ENCODE data around the gene COX20. TPM values are rescaled to one million over a fixed set of nuclear protein-coding genes. Genes with fewer than 3 reads are reported as not detected.

The COX20 gene
- polyA plus RNA-seq, 3 donors: 15.8 to 21.6 (median 17.9) TPM

- Mint-ChIP-seq H3K4me3 (no peak overlapping the region), H3K9me3 (peaks cover 0 to 2% (median 0%) of the 10 kb centered on the region in 7 donors), H3K27me3 (ENCODE audit: low read depth in 3 of 3) (peaks cover 0 to 5% (median 2%) of the 10 kb centered on the region in 3 donors), H3K36me3 (no peaks in the 10 kb centered on the region), H3K4me1 (no peaks in the 10 kb centered on the region), H3K27ac (no peak overlapping the region)
- no peak overlapping the region for H3K9ac ChIP-seq (ENCODE audit: insufficient read depth, low read length, poor library complexity, severe bottlenecking)
- no peaks in the 10 kb centered on the region for H3K4me1 ChIP-seq (ENCODE audit: control insufficient read depth in 1 of 2, insufficient read depth in 2 of 2, low read length in 2 of 2)
- no peak overlapping the region for H3K4me3 ChIP-seq (replicated peaks in 1 of 3; ENCODE audit: low read depth in 2 of 3, low read length in 3 of 3)
- no CpG with 5 or more reads among the region's 4 CpGs for WGBS (ENCODE audit: insufficient coverage)
- H4K20me1 ChIP-seq (ENCODE audit: insufficient read depth, low read length): no peaks in the 10 kb centered on the region
- TF ChIP-seq CTCF (IDR thresholded peaks at IDR 0.05): no peak
- no peak overlapping the region for H3K27ac ChIP-seq (ENCODE audit: low read depth in 1 of 2, low read length in 2 of 2)
- intact Hi-C loops (cut with micrococcal nuclease): no loop called here
- no peaks in the 10 kb centered on the region for H3K36me3 ChIP-seq (replicated peaks in 1 of 2; ENCODE audit: control insufficient read depth in 1 of 2, insufficient read depth in 2 of 2, low read length in 2 of 2)
- no peaks in the 10 kb centered on the region for H3K27me3 ChIP-seq (ENCODE audit: control insufficient read depth in 2 of 2, insufficient read depth in 2 of 2, low read length in 2 of 2)
- no peak for DNase-seq
- H3K4me2 ChIP-seq (replicated peaks; ENCODE audit: extremely low read depth, low read length, poor library complexity, severe bottlenecking): no peak overlapping the region
- H3K79me2 ChIP-seq (ENCODE audit: insufficient read depth, low read length): no peaks in the 10 kb centered on the region
- H2AFZ ChIP-seq (ENCODE audit: insufficient read depth, low read depth, low read length, poor library complexity, severe bottlenecking): no peak overlapping the region
- no peaks in the 10 kb centered on the region for H3K9me3 ChIP-seq (replicated peaks in 1 of 2; ENCODE audit: control insufficient read depth in 1 of 2, insufficient read depth in 1 of 2, low read length in 2 of 2)
Measured at GRCh38 chr1:244789276-244789580, 46.2 kb upstream of the COX20 start.

GRCh38 chr1:244789731-244790130, 45.7 kb upstream of the COX20 start:
- Histone ChIP-seq H3K4me1 (ENCODE audit: control insufficient read depth in 1 of 2, insufficient read depth in 2 of 2, low read length in 2 of 2) (no peaks in the 10 kb centered on the region), H3K4me2 (replicated peaks; ENCODE audit: extremely low read depth, low read length, poor library complexity, severe bottlenecking) (no peak overlapping the region), H3K79me2 (ENCODE audit: insufficient read depth, low read length) (no peaks in the 10 kb centered on the region), H3K9ac (ENCODE audit: insufficient read depth, low read length, poor library complexity, severe bottlenecking) (no peak overlapping the region), H4K20me1 (ENCODE audit: insufficient read depth, low read length) (no peaks in the 10 kb centered on the region), H2AFZ (ENCODE audit: insufficient read depth, low read depth, low read length, poor library complexity, severe bottlenecking) (no peak overlapping the region), H3K4me3 (replicated peaks in 1 of 3; ENCODE audit: low read depth in 2 of 3, low read length in 3 of 3) (no peak overlapping the region), H3K36me3 (replicated peaks in 1 of 2; ENCODE audit: control insufficient read depth in 1 of 2, insufficient read depth in 2 of 2, low read length in 2 of 2) (no peaks in the 10 kb centered on the region), H3K27ac (ENCODE audit: low read depth in 1 of 2, low read length in 2 of 2) (no peak overlapping the region), H3K9me3 (replicated peaks in 1 of 2; ENCODE audit: control insufficient read depth in 1 of 2, insufficient read depth in 1 of 2, low read length in 2 of 2) (no peaks in the 10 kb centered on the region), H3K27me3 (ENCODE audit: control insufficient read depth in 2 of 2, insufficient read depth in 2 of 2, low read length in 2 of 2) (no peaks in the 10 kb centered on the region)
- peaks cover 0 to 2% (median 0%) of the 10 kb centered on the region in 7 donors for H3K9me3 Mint-ChIP-seq
- intact Hi-C loops (cut with micrococcal nuclease): no loop called here
- no CpG with 5 or more reads among the region's 4 CpGs for WGBS (ENCODE audit: insufficient coverage)
- DNase-seq: no peak
- no peak overlapping the region for H3K27ac Mint-ChIP-seq
- TF ChIP-seq CTCF (IDR thresholded peaks at IDR 0.05): no peak
- H3K4me1 Mint-ChIP-seq: no peaks in the 10 kb centered on the region
- no peak overlapping the region for H3K4me3 Mint-ChIP-seq
- peaks cover 0 to 5% (median 2%) of the 10 kb centered on the region in 3 donors for H3K27me3 Mint-ChIP-seq (ENCODE audit: low read depth in 3 of 3)
- H3K36me3 Mint-ChIP-seq: no peaks in the 10 kb centered on the region
